PFSK-1 (cell line): ENCODE results near the gene ZFHX3.

Experiments
- REST ChIP-seq, 2 experiments: IDR thresholded peaks; 2 replicates each; pipeline versions ENCODE4 v1.6.1 to v1.8.0; 2011 to 2012; ENCODE audit warnings: low read depth in 2 of 2, low read length in 2 of 2, control low read depth in 1 of 2, inconsistent platforms in 1 of 2, mild to moderate bottlenecking in 1 of 2, moderate library complexity in 1 of 2; ENCODE audit not compliant: insufficient read depth in 1 of 2
- TAF1 ChIP-seq: IDR thresholded peaks from 2 replicates; pipeline ENCODE4 v1.6.1; 2012; ENCODE audit warnings: low read length, control low read depth, borderline replicate concordance; ENCODE audit not compliant: insufficient read depth

GRCh38 chr16:72946474-72947194, 101.3 kb downstream of the ZFHX3 start:
- TF ChIP-seq REST (IDR thresholded peaks at IDR 0.05; ENCODE audit: insufficient read depth in 1 of 2, low read depth in 2 of 2, low read length in 2 of 2) (no peak), TAF1 (no peak)
